Measurements from ENCODE around the gene OR2B2. TPM values are rescaled to one million over a fixed set of nuclear protein-coding genes. Genes with fewer than 3 reads are reported as not detected.

OR2B2 gene
- total RNA-seq, 4 donors from 2014 or later: not detected

DNA sequence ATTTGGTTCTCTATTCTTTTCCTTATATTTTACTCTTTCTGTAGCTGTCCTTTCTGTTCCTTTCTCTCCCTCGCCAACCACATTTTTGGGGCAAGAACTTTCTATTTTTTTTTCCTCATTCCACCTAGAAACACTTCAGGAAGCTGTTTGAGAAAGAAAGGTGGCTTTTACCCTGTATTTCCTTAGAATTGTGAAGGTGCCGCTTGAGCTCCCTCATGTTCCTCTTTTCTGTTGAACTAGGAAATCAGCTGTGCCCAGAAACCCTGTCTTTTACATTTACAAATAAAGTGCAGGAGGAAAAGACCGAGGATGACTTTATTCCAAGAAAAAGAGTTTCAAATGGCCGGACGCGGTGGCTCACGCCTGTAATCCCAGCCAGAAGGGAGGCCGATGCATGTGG lies 38.2 kb downstream of the OR2B2 start:
- H3K4me3 ChIP-seq: peak overlapping the region; percentile 39 to 75 (median 62)

DNA sequence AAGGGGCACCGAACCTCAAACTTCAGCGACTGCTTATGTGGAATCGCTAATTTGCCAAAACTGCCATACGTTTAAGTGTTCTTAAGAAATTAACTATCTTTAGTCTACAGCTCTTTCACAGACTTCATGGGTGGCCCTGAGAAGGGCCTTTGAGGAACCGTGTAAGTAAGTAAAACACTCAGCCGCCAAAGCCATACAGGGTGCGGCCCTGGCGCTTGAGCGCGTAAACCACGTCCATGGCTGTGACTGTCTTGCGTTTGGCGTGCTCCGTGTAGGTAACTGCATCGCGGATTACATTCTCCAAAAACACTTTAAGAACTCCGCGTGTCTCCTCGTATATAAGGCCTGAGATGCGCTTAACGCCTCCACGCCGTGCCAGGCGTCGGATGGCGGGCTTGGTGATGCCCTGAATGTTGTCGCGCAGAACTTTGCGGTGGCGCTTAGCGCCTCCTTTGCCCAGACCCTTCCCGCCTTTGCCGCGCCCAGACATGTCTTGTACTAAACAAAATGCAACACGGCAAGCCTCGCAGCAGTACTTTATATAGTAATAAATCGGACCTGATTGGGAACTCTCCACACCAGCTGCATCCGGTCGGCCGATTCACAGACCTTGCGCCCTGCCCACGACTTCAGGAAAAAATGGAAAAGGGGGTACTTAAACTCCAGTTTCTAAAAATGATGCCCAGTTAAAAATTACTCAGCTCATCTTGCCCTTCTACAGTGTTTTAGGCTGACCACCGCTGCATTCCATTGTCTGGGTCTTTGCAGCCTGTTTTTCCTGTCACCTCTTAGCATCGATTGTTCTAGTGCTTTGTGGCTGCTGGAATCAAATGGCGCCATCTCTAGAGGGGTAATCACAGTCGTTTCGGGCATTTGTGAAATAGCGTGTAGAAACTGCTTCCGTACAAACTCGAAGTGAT lies 38.9 kb downstream of the OR2B2 start:
- WGBS, 2 donors: 2 to 6% methylated on average over 26 to 38 of the region's 50 CpGs
- peak overlapping the region; percentile 39 to 75 (median 62) for H3K4me3 ChIP-seq
- H3K27me3 ChIP-seq: peaks cover 0 to 52% (median 0%) of the 10 kb centered on the region in 4 donors
- DNase-seq: no peak
- intact Hi-C loops (cut with DNase I): no loop called here
- peak overlapping the region; percentile 89 to 94 (median 92) for H3K27ac ChIP-seq
- no peaks in the 10 kb centered on the region for H3K36me3 ChIP-seq
- peaks cover 0 to 28% (median 6%) of the 10 kb centered on the region in 3 donors for H3K4me1 ChIP-seq
- H3K9me3 ChIP-seq: no peaks in the 10 kb centered on the region
- TF ChIP-seq, protein P1, sequence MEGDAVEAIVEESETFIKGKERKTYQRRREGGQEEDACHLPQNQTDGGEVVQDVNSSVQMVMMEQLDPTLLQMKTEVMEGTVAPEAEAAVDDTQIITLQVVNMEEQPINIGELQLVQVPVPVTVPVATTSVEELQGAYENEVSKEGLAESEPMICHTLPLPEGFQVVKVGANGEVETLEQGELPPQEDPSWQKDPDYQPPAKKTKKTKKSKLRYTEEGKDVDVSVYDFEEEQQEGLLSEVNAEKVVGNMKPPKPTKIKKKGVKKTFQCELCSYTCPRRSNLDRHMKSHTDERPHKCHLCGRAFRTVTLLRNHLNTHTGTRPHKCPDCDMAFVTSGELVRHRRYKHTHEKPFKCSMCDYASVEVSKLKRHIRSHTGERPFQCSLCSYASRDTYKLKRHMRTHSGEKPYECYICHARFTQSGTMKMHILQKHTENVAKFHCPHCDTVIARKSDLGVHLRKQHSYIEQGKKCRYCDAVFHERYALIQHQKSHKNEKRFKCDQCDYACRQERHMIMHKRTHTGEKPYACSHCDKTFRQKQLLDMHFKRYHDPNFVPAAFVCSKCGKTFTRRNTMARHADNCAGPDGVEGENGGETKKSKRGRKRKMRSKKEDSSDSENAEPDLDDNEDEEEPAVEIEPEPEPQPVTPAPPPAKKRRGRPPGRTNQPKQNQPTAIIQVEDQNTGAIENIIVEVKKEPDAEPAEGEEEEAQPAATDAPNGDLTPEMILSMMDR (IDR thresholded peaks at IDR 0.05): no peak
- peak in 2 of 4 donors; percentile 86 to 90 for TF ChIP-seq POLR2A (IDR thresholded peaks at IDR 0.05)

More for the DNA sequence above, 38.2 kb downstream of the OR2B2 start:
- no peaks in the 10 kb centered on the region for H3K36me3 ChIP-seq
- peak overlapping the region; percentile 89 to 94 (median 92) for H3K27ac ChIP-seq
- WGBS, 2 donors: 74 to 86% methylated on average over 5 to 8 of the region's 8 CpGs
- H3K9me3 ChIP-seq: no peaks in the 10 kb centered on the region
- DNase-seq: no peak
- intact Hi-C loops (cut with DNase I): no loop called here
- H3K4me1 ChIP-seq: peaks cover 0 to 28% (median 6%) of the 10 kb centered on the region in 3 donors
- TF ChIP-seq, protein P1 (IDR thresholded peaks at IDR 0.05): no peak
- TF ChIP-seq POLR2A (IDR thresholded peaks at IDR 0.05): no peak
- peaks cover 0 to 45% (median 0%) of the 10 kb centered on the region in 4 donors for H3K27me3 ChIP-seq

DNA sequence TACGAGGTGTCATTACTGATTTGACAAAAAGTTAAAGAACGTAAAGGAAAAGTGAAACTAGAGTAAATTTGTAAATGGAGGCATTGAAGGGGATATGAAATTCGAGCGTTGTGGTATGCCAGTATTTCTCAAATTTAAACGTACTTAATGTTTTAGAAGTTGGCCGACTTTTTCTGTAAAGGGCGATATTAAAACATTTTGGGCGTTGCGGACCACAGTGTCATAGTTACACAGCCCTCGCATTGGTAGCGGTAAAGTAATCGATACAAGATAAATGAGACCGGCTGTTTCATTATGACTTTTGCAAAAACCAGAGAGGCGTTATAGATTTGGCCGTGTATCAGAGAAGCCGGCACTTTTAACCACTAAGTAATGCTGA lies 39.6 kb downstream of the OR2B2 start:
- Histone ChIP-seq H3K27ac (peak overlapping the region; percentile 89 to 94 (median 92)), H3K4me3 (peak overlapping the region; percentile 39 to 75 (median 62)), H3K27me3 (peaks cover 0 to 57% (median 0%) of the 10 kb centered on the region in 4 donors), H3K36me3 (no peaks in the 10 kb centered on the region), H3K9me3 (no peaks in the 10 kb centered on the region), H3K4me1 (peaks cover 2 to 31% (median 6%) of the 10 kb centered on the region in 3 donors)
- WGBS, 2 donors: 1% methylated on average over 16 of the region's 16 CpGs
- intact Hi-C loops (cut with DNase I): no loop called here
- DNase-seq: no peak
- TF ChIP-seq, protein P1 (IDR thresholded peaks at IDR 0.05): no peak
- TF ChIP-seq POLR2A (IDR thresholded peaks at IDR 0.05): no peak

GRCh38 chr6:27871924-27872638 lies 40.1 kb downstream of the OR2B2 start:
- H3K27ac ChIP-seq: peak overlapping the region; percentile 89 to 94 (median 92)
- H3K9me3 ChIP-seq: no peaks in the 10 kb centered on the region
- DNase-seq: peak; percentile 56
- intact Hi-C loops (cut with DNase I): no loop called here
- 3% methylated on average over 14 to 24 of the region's 49 CpGs for WGBS, 2 donors
- peak overlapping the region; percentile 39 to 75 (median 62) for H3K4me3 ChIP-seq
- TF ChIP-seq POLR2A (IDR thresholded peaks at IDR 0.05): peak in 3 of 4 donors; percentile 95 to 98 (median 97)
- TF ChIP-seq, protein P1 (IDR thresholded peaks at IDR 0.05): peak in 3 of 6 experiments; percentile 5 to 37 (median 23)
- H3K4me1 ChIP-seq: peaks cover 7 to 36% (median 7%) of the 10 kb centered on the region in 3 donors
- H3K27me3 ChIP-seq: peaks cover 0 to 63% (median 0%) of the 10 kb centered on the region in 4 donors
- H3K36me3 ChIP-seq: no peaks in the 10 kb centered on the region

All from esophagus squamous epithelium (tissue), 5 donors.